HuH-7 (cell line): ENCODE measurements around the gene TXNDC5.
A peak's percentile ranks its signal among the peaks of the same experiment; 100 is the strongest.
"Not testable (repeated sequence)": the region's sequence is repeated elsewhere in the genome, so short reads cannot be mapped to it uniquely, and the experiment has no call there.

Experiments
- DNase-seq: peaks from one replicate; pipeline ENCODE4 v3.0.0; 2011; ENCODE audit warnings: low spot score

The TXNDC5 gene

DNA sequence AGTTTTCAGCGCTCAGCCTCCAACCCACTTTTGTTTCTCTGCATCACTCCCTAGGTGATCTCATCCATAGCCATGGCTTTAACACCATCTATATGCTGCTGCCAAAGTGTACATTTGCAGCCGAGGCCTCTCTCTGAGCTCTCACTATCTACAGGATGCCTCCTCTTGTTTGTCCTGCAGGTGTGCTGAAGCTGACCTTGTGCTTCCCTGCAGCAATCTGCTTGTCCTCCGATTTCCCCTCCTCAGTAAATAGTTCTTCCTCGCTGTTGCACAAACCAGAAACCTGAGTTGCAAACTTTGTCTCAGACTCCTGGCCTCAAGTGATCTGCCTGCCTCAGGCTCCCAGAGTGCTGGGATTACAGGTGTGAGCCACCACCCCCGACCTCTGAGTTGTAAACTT is 3.7 kb upstream of the TXNDC5 start:
- DNase-seq, result no peak

DNA sequence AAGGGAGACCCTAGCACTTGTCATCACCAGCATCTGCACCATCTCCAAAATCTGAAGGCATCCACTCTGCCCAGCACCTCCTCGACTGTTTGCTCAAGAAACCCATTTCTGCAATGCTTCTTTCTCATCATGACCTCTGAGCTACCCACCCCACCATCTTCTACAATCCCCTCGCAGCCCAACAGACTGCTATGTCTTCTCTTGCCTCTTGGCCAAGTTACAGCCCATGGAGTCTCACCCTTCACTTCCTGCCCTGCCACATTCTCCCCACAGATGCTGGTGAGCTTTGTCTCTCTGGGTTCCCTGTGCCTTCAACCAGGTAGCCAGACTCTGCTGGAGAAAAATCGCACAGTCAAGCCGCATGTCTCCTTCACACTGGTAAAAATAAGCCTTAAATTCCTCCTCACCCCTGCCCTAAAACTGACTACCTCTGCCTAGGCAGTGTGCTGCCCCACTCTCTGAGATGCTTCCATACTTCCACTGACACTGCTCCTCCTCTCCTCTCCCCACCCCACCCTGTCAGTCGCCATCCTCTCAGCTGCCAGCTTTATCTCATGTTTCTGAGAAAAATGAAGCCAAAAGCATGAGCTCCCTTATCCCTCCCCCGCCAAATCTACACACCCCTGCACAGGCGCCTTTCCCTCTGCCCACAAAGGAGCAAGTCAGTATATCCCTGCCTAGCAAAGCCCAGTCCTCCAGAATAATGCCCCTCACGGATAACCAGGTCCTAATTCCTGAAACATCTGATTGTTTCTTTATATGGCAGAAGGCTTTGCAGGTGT is 2.3 kb upstream of the TXNDC5 start:
- no peak for DNase-seq

DNA sequence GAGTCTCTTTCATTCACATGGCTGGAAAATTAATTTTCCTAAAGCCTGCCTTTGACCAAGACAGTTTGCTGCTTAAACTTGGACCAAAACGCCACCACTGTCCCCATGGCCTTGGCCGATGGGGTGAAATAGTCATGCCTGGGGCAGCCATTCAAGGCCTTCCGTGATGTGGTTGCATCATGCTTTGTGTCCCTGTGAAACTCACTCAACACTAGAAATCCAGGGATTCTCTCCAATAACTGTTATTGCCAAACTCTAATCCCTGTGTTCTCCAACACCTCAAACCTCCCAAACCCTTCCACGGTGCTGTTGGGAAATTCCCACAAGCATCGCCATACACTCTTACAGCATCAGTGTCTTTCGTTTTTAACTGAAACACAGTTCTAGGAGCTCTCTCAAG is 1.4 kb upstream of the TXNDC5 start:
- no peak for DNase-seq

DNA sequence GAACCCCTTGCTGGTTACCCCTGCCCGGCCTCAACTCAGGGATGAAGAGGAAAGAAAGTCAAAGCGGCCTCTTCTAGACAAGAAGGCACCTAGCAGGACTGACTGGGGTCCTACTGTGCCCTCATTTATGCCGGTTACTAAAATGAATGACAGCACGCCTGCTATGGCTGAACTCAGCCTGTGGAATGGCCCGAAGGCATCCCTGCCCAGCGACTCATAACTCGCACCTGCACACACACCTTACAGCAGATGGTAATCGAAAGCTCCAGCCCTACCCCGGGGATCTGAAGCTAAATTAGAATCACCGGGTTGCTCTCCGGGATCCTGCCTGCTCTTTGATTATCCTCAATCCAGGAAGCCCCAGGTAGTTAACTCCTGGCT is 747 bp upstream of the TXNDC5 start:
- no peak for DNase-seq

DNA sequence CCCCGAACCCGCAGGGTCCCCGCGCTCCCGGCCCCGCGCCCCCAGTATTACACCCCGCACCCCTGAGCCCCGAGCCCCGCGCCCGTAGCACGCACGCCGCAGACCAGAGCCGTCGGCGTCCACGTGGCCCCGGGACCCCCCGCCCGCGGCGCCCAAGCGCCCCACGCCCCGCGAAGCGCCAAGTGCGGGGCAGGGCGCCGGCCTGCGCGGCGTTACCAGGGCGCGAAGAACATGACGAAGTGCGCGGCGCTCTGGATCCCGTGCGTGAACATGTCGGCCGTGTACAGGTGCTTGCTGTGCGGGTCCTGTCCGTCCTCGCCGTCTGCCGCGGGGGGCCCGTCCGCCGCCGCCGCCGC is 312 bp downstream of the TXNDC5 start:
- DNase-seq, result no peak

DNA sequence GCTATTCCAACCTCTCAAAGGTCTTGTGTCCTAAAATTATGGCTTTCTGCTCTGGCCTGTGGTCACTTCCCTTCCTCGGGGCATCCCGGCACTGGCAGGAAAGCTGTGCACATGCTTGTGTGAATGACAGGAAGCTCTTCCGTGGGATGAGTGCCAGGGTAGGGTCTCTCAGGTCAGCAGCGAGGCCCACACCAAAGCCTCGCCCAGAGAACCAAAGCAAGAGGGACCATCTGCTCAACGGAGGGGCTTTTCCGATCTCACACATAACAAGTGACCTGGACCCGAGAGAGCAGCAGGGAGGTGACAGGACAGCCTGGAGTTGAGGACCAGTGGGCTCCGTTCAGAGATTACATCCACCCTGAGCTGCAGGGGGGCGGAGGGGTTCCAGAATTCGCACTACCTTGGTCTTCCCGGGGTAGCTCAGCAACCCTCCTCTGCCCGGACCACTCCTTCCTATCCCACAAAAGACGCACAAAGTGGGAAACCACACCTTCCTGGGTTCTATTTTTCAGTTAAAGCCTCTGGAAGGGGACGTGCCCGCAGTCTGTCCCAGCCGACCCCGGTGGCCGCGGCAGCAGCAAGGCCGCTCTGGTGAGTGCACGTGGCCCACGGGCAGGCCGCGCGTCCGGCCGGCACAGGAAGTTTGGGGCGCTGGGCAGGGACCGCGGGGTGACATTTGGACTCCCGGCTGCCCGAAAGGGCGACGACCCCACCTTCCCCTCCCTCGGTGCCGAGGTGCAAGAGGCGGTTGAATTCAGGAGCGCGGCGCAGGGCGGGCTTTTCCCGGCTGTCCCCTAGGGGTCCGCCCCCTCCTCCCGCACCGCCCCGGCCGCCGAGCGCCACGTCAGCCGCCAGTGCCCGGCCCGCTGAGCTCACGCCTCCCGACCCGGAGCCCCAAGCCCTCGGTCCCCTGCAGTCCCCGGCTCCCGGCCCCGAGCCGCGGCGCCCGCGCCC is 988 bp downstream of the TXNDC5 start:
- peak; percentile 62 for DNase-seq

DNA sequence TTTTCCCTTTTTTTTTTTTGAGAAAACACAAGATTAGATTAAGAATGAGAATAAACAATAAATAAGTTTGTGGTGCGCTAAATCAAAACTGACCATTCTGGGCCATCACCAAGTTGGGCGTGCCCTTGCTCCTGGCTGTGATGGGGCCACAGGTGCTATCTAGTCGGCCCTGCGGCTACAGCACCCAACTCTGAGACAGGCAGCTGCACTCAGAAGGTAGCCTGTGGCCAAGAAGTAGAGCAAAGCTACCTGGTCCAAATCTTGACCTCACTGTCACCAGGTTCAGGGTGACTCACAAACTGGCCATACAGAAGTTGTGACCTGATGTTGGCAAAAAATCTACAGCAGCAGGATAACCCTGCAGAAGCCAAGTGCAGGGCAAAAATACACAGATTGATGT is 3.4 kb downstream of the TXNDC5 start:
- DNase-seq, result no peak

DNA sequence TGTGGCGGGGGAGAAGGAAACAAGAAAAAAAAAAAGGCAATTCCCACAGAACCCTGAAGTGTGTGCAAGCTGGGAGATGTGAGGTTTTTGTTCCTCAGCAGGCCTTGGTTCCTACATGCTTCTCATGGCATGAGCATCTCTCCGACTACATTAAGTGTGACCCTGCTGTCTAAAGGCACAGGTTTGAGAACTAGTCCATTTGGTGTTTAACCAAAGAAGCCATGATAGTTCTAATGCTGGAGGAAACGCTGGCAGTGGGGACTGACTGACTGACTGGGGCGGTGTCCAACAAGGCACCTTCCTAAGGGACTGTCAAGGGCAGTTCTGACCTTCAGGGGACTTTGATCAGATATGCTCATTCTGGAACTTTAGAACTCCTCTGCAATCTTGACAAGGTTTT is 3.8 kb downstream of the TXNDC5 start:
- no peak for DNase-seq

DNA sequence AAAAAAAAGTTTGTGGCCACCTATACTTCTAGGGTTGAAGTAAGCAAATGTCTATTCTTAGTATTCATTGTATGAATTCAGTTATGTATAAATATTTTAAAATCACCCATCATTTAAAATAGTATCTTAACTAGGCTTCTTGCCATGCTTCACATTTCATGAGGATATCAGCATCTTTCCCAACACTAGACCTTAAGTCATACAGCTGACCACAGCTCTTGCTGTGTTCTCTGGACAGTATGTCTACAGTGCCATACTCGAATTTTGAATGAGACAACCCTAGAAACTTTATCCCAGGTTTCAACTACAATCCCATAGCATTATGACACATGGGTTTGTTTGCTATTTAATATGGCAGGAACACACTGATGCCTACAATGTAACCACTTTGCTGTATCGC is 5.2 kb downstream of the TXNDC5 start:
- no peak for DNase-seq

DNA sequence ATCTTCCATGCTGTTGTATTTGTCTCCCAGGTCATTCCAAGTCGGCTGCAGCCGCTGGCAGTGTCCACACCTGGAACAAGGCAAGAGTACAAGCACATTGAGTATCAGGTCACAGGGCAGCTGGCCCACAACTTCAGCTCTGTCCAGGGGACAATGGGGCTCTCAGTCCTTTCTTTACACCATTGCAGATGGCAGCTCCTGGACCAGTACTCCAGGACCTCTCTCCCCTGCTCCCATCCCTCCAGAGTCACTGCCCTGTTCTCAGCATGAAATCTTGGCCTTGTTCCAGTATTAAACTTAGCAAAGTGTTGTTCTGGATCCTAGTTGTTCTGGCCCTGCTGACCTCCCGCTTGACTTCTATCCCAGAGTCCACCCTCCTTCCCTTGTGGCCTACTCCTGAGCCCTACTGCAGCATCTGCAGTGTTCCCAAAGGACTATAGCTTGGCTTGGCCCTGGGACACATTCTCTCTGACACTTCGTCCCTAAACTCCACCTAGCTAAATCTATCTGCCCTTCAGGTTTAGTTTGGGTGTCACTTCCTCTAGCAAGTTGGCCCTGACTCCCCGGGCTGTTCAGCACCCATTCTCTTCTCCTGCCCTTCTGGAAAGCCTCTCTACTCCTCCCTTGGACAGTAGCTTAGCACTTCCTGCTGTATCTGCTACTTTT is 5.8 kb downstream of the TXNDC5 start:
- DNase-seq, result no peak

DNA sequence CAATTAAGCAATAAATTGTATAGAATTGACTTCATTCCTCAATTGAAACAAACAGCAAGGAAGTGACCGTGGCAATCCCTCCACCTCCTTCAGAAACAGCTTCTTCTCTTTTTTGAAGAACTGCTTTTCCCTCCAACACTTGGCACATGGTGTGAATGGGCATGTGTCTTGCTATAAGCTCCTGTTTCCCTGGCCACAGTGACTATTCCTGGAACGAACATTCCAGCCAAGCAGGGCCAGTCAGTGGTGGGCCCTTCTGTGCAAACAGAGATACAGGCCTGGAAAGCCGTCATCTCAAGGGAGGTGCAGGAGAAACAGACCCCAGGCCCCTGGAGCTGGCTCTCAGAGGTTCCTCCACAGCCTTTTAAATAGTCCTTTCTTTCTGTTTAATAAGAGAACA is 6.9 kb downstream of the TXNDC5 start:
- no peak for DNase-seq

DNA sequence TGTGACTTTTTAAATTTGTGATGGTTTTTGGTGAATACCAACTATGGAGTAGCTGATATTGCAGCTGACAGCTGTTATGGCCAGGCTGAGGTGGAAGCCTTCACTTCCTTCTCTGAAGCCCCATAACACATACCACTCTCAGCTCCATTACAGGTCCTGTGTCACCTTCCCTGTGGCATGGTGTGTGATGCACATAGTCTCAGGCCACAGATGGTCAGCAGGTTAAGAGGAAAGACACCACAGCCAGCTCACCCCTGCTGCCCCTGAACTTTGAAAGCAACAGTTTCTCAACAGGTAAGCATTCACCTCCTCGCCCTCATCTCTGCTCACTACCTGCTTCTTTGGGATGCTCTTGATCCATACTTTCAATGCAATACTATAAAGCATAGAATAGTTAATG is 7.7 kb downstream of the TXNDC5 start:
- DNase-seq, result no peak

DNA sequence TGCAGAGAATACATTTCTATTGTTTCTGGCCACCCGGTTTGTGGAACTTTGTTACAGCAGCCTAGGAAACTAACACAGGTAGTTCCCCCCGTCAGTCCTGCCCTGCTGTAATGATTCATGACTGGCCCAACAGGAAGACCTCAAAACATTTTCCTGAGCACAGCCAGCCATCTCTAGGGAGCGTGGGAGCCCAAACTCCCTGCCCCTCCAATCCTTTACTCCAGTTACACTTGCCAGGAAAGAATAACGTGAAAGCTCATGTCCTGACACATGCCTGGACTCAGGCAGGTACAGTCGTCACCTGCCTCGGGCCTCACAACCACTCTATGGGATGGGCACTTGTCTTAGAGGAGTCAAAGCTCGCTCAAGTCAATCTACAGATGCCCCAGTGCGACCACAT is 8.4 kb downstream of the TXNDC5 start:
- no peak for DNase-seq

DNA sequence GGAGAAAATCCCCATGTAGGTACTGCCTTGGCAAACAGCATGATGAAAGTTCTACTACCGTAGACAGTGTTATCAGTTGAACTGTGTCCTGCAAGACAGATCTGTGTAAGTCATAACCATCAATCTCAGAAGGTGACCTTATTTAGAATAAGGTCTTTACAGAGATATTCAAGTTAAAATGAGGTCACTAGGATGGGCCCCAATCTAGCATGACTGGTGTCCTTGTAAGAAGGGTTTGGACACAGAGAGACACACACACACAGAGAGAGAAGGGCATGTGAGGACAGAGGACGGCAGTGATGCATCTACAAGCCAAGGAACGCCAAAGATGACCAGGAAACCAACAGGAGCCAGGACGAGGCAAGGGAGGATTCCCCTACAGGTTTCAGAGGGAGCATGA is 8.8 kb downstream of the TXNDC5 start:
- no peak for DNase-seq

DNA sequence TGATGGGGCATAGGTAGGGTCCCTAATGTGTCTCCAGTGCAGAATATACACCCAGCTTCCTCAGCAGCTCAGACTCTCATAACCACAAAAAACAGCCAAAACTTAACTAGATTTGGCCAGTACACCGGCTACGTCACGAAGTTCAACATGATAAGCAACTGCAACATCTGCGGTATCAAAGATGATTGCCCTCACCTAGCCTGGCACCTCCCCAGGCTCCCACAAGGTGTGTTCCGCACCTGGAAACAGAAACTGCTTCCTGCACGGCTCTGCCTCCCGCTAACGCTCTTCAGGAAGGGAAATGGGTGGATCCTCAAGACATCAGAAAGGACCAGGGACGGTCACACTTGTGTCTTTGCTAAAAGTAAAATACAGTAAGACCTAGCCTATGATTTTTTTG is 9.5 kb downstream of the TXNDC5 start:
- no peak for DNase-seq

DNA sequence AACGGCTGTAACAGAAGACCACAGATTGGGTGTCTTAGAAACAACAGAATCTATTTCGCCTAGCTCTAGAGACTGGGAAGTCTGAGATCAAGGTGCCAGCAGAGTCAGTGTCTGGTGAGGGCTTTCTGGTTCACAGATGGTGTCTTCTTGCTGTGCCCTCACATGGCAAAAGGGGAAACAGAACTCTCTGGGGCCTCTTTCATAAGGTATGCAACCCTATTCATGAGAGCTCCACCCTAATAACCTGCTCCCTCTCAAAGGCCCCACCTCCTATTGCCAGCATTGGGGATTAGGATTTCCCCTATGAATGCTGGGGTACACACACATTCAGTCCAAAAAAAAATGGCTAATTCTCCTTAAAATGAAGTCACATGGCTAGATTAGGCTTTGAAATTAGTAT is 10.0 kb downstream of the TXNDC5 start:
- no peak for DNase-seq

DNA sequence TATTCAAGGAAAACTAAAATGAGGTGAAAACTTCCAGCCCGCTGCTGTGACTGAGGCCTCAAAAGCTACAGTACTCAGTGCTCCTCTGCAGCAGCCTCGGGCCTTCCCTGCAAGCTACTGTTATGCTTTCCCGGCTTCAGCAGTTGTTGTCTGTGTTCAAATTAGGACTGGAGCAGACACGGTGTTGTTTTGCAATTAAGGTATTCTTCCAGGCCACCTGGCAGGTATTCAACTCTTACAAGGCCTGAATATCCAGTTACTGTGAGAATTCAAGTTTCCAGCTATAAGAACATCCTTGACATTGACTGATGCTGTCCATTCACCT is 10.7 kb downstream of the TXNDC5 start:
- no peak for DNase-seq

DNA sequence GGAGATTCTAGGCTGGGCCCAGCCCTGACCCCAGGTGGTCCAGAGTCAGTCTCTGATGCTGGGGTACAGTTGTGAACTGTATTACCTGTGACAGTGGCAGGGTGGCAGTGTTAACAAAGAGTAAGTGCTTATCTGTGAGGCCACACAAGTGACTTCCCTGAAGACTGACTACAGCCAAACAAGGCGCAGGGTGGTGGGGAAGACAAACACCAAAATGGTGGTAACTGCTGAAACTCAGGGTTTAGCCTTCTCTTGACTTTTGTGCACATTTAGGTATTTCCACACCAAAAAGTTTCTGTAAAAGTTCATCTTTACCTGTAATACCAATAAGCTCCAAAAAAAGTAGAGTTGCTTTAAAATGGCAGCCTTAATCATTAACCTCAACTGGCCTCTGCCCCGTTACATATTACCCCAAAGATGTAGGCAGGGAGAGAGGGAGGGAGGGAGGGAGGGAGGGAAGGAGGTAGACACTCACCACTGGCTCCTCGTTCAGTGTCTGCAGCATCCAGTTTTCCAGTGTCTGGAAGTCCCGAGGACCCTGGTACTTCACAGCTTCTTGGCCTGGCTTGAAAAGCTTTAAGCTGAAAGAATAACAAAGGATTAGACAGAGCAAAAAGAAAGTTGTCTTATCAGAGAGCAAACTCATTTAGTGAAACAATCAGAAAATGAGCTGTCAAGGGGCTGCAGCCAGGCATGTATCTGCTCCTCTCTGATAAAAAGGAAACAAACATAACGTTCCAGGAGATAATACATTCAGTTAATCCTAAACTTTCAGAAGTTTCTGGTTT is 11.3 kb downstream of the TXNDC5 start:
- no peak for DNase-seq

DNA sequence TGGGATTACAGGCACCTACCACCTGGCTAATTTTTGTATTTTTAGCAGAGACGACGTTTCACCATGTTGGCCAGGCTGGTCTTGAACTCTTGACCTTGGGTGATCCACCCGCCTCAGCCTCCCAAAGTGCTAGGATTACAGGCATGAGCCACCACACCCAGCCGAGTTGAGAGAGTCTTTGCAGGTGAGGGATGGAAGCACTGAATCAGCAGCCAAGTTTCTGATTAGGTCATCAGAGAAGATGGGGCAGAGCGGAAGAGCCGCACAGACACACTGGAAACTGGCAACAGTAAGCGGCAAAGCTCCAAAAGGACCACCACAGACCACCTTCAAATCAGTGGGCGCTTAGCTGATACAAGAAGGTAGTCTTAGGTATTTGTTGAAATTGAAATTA is 12.4 kb downstream of the TXNDC5 start:
- DNase-seq, result not testable (repeated sequence)

DNA sequence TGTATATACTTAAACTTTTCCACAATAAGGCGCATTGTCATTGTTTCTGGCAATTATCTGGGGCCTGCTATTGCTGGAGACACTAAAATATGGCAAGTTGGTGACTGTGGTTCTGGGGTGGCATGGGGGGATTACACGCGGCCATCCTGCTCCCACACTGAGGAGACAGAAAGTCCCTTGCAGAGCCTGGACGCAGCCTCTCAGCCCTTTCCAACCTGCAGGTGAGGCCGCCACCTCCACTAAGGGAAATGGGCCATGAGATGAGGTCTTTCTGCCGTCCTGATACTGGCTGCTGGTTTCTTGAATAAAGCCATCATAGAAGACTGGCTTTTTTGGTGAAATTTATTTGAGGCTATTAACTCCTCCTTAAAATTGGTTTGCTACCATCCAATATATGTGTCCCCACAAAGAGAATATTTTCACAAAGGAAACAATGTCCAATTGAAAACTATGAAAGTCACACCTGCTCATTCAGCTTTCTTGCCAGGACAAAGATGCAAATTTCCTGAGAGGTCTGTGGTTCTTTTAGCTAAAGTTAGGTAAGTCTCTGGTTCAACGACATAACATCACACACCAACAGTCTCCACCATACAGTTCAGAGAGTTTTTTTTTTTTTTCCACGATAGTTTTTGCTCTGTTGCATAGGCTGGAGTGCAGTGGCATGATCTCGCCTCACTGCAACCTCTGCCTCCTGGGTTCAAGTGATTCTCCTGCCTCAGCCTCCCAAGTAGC is 13.0 kb downstream of the TXNDC5 start:
- no peak for DNase-seq

DNA sequence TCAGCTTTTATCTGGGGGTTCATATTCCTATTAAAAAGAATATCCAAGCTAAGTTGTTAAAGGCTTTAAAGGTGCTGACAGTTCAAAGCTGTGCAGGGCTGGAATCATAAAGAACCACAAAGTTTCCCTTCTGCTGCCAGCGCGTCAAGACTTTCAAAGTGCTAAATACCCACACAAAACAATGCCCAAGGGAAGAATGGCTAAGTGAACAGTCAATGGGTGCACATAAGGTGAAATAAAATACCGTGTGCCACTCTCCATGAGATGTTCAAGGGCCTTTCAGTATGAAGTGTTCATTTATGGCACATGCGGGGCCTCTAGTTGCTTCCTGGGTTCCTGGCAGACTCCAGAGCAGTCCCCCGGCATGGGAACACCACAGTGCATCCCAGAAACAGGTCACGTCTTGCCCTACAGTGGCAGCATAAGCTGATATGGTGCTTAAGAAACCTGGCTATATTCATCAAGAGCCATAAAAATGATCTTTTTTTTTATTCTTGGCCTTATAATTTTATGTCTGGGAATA is 14.1 kb downstream of the TXNDC5 start:
- DNase-seq, result no peak

DNA sequence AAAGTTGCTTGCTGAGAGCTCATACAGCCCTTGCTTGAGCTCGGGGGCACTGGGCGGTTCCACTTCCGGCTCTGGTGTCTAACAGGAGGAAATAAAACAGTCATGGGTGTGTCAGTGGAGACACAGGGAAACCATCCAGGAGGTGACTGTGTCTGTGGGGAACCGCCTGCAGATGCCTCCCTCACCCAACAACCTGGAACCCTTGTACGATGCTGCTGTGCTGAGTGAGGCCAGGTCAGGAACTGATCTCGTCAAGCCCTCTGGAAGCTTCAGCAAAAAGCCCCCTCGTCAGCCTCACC is 15.5 kb downstream of the TXNDC5 start:
- DNase-seq, result no peak
